Left lung (tissue), 10 donors: ENCODE measurements around the gene TTLL5. TPM values are rescaled to one million over a fixed set of nuclear protein-coding genes. Genes with fewer than 3 reads are reported as not detected.

Experiments used
- ATAC-seq: fragments of 200-7000 bp; cut with Tn5 transposase; one replicate; pipeline ENCODE4 v1.9.1; 2020; ENCODE audit warnings: moderate library complexity
- DNase-seq, 4 donors: peaks; one replicate each; pipeline ENCODE4 v3.0.0-alpha.2; 2013 to 2020
- H3K27ac ChIP-seq, 2 donors: fragments of 200-600 bp; sonication (generic) in 1 of 2; one replicate each; pipeline versions ENCODE4 v1.5.0 to v1.8.0; 2020 to 2021
- H3K27me3 ChIP-seq, 2 donors: fragments of 200-600 bp; sonication (generic) in 1 of 2; one replicate each; pipeline versions ENCODE4 v1.5.0 to v1.8.0; 2020 to 2021
- H3K36me3 ChIP-seq, 2 donors: fragments of 200-600 bp; sonication (generic) in 1 of 2; one replicate each; pipeline versions ENCODE4 v1.5.0 to v1.8.0; 2020 to 2021
- H3K4me1 ChIP-seq, 2 donors: fragments of 200-600 bp; one replicate each; pipeline ENCODE4 v1.8.0; 2021
- H3K4me3 ChIP-seq, 2 donors: fragments of 200-600 bp; sonication (generic) in 1 of 2; one replicate each; pipeline versions ENCODE4 v1.5.0 to v1.8.0; 2020 to 2021; ENCODE audit warnings: mild to moderate bottlenecking in 1 of 2
- H3K9me3 ChIP-seq, 2 donors: fragments of 200-600 bp; sonication (generic) in 1 of 2; one replicate each; pipeline versions ENCODE4 v1.5.0 to v1.8.0; 2020 to 2021
- intact Hi-C, 2 donors: fragments of 100-400 bp; cut with DNase I; formaldehyde crosslinking; loops; one replicate each; pipeline versions ENCODE4 v1.11.2 to v1.14.2; 2022
- polyA plus RNA-seq, 6 donors: library from polyadenylated mRNA; unstranded; fragments of 120-200 nt; gene quantifications; one replicate each; pipeline ENCODE4 v1.2.1, GENCODE V29; 2013; ENCODE audit not compliant: insufficient read length in 6 of 6
- total RNA-seq, 2 donors: library from RNA; stranded (reverse); fragmentation: NEBNext Ultra II Directional; extraction: Animal tissue kit (Norgen Biotek cat#: 25700); gene quantifications; one replicate each; pipeline ENCODE4 v1.2.1, GENCODE V29; 2021
- TF ChIP-seq, protein P1 (sequence below), 2 donors: fragments of 200-600 bp; sonication (generic) in 1 of 2; IDR thresholded peaks; one replicate each; pipeline versions ENCODE4 v1.5.0 to v1.8.0; 2021; ENCODE audit warnings: antibody characterized with exemption in 2 of 2
- donor health status: DM: no; HTN: yes; CAD: no.
- donor health status: DM: no; HTN: no; CAD: no.

The TTLL5 gene
- total and polyA plus RNA-seq, 8 donors: 30.8 to 46.7 (median 42.1) TPM

DNA sequence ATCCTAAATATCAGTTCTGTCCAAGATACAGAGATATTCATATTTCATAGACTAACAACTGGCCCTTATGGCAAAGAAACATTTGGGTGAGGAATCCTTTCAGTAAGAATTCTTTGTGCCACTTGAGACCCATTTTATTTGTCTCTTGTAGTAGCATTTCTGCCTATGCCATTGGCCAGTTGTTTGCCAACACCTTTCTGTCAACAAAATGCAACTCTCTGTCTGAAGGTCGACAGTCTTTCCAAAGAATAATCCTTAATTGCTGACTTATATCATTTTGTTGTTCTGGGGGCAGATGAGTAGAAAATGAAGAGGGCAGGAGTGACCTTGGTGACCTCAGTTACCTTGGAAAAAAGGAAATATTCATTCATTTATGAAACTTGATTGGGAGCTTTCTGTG, 335.4 kb downstream of the TTLL5 start:
- intact Hi-C loops: no loop called here
- peaks cover 0 to 42% of the 10 kb centered on the region in 2 donors for H3K36me3 ChIP-seq
- TF ChIP-seq, protein P1, sequence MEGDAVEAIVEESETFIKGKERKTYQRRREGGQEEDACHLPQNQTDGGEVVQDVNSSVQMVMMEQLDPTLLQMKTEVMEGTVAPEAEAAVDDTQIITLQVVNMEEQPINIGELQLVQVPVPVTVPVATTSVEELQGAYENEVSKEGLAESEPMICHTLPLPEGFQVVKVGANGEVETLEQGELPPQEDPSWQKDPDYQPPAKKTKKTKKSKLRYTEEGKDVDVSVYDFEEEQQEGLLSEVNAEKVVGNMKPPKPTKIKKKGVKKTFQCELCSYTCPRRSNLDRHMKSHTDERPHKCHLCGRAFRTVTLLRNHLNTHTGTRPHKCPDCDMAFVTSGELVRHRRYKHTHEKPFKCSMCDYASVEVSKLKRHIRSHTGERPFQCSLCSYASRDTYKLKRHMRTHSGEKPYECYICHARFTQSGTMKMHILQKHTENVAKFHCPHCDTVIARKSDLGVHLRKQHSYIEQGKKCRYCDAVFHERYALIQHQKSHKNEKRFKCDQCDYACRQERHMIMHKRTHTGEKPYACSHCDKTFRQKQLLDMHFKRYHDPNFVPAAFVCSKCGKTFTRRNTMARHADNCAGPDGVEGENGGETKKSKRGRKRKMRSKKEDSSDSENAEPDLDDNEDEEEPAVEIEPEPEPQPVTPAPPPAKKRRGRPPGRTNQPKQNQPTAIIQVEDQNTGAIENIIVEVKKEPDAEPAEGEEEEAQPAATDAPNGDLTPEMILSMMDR (IDR thresholded peaks at IDR 0.05): no peak
- H3K27ac ChIP-seq: no peak overlapping the region
- ATAC-seq (no peak), DNase-seq (no peak)
- H3K27me3 ChIP-seq: no peaks in the 10 kb centered on the region
- H3K4me1 ChIP-seq: no peaks in the 10 kb centered on the region
- no peaks in the 10 kb centered on the region for H3K9me3 ChIP-seq
- H3K4me3 ChIP-seq: no peak overlapping the region

DNA sequence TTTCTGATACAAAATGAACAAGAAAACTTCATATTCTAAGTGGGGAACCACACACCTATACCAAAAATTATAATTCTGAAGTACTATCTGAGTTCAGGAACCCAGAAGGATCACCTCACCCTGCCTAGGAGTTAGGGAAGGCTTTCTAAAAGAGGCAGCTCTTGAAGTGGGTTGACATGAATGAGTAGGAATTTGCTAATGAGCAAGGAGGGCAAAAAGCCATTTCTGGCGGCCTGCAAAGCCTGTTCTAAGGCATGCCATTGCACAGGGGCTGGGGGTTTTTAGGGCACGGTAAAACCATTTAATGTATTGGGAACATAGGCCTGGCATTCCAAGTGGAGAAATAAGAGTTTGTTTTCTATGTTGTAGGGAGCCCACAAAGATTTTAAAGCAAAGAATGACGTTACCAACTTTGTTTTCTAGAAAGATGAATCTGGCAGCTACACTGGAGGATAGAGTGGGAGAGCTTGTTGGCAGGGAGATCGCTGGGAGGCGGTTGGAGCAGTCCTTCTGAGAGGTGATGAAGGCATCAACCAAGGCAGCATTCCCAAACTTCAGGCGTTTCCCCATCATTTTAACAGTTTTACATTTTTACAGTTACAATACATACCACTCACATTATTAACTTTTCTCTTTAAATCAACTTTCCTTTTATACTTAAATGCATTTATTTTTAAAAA, 338.6 kb downstream of the TTLL5 start:
- DNase-seq: no peak
- no peak overlapping the region for H3K4me3 ChIP-seq
- H3K36me3 ChIP-seq: peaks cover 0 to 48% of the 10 kb centered on the region in 2 donors
- no peak overlapping the region for H3K27ac ChIP-seq
- TF ChIP-seq, protein P1 (IDR thresholded peaks at IDR 0.05): no peak
- ATAC-seq: no peak
- H3K9me3 ChIP-seq: peaks cover 0 to 8% of the 10 kb centered on the region in 2 donors
- H3K27me3 ChIP-seq: no peaks in the 10 kb centered on the region
- H3K4me1 ChIP-seq: no peaks in the 10 kb centered on the region
- intact Hi-C loops: no loop called here

DNA sequence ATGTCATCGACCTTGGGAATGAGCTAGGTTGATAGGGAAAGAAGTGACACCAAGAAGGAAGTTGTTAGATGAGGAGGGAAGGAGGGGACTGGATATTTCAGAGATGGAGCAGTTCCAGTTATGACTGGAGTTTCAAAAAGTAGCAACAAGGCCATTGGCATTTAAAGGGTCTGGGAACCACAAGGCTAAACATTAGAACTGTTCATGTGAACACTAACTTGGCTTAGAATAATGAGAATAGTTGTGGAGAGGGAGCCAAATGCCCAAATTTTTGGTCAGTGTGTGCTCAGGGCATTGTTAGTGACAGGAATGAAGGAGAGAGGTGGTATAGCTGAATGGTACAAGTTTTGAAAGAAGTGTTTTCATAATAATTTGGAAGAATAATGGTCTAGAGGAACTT, 341.3 kb downstream of the TTLL5 start:
- peaks cover 0 to 14% of the 10 kb centered on the region in 2 donors for H3K9me3 ChIP-seq
- DNase-seq (no peak), ATAC-seq (no peak)
- no peak overlapping the region for H3K27ac ChIP-seq
- no peaks in the 10 kb centered on the region for H3K4me1 ChIP-seq
- no peaks in the 10 kb centered on the region for H3K27me3 ChIP-seq
- intact Hi-C loops: no loop called here
- H3K4me3 ChIP-seq: no peak overlapping the region
- TF ChIP-seq, protein P1 (IDR thresholded peaks at IDR 0.05): no peak
- H3K36me3 ChIP-seq: peaks cover 0 to 58% of the 10 kb centered on the region in 2 donors

Other genes starting within 250 kb of the TTLL5 start
- 10 to 100 TPM; 56.8 to 57.6 TPM for gene JDP2, start 233.2 kb upstream of the TTLL5 start, total RNA-seq
- gene JDP2, start 233.2 kb upstream of the TTLL5 start, polyA plus RNA-seq: 10 to 100 TPM; 20.3 to 30.3 (median 25.8) TPM
- 10 to 100 TPM in 1 of 2 donors, 1 to 10 TPM in 1; 4.3 to 19.6 TPM for gene BATF, start 138.8 kb upstream of the TTLL5 start, total RNA-seq
- 1 to 10 TPM in 3 of 6 donors, under 1 TPM in 3; 0.46 to 1.3 (median 0.92) TPM for gene BATF, start 138.8 kb upstream of the TTLL5 start, polyA plus RNA-seq
- gene FLVCR2, start 82.6 kb upstream of the TTLL5 start, total RNA-seq: 10 to 100 TPM; 20.2 to 30.9 TPM
- 10 to 100 TPM in 1 of 6 donors, 1 to 10 TPM in 5; 4.3 to 11.2 (median 7.4) TPM for gene FLVCR2, start 82.6 kb upstream of the TTLL5 start, polyA plus RNA-seq
- 10 to 100 TPM; 29.1 to 44.5 TPM for gene ERG28, start 370 bp upstream of the TTLL5 start, total RNA-seq
- gene ERG28, start 370 bp upstream of the TTLL5 start, polyA plus RNA-seq: 10 to 100 TPM; 23.6 to 30.5 (median 26.6) TPM